ENCODE measurements around the gene MRPL50. TPM values are rescaled to one million over a fixed set of nuclear protein-coding genes. Genes with fewer than 3 reads are reported as not detected.

Gene MRPL50
- total and polyA plus RNA-seq, 9 of the 15 experiments (the other 6 are each of a cell fraction or from before 2014, with no cell fraction given): 17.5 to 107 (median 37.4) TPM

DNA sequence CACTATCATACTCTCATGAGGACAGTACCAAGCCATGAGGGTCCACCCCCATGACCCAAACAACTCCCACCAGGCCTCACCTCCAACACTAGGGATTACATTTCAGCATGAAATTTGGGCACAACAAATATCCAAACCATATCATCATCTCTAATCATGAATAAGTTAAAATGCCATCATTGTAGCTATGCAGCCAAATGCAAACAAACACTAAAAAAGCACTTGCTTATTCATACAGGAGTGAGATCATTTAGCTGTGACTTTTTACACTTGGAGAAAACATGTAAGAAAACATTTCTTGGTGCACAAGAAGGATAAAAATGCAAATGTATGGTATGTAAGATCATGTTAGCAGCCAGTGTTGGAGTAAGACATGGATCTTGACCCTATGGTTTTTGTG lies 37.8 kb downstream of the MRPL50 start:
- FAIRE-seq: no peak
- no peaks in the 10 kb centered on the region for H3K9me1 ChIP-seq (ENCODE audit: control insufficient read depth, insufficient read depth, low read length)
- ATAC-seq: no peak
- ChIA-PET CTCF (ENCODE audit: low intra/inter-chr PET ratio) (no interaction called here), POLR2A (no interaction called here)
- no peak overlapping the region for H3K9ac ChIP-seq (ENCODE audit: insufficient read depth in 1 of 2, low read depth in 2 of 2, low read length in 2 of 2)
- no peak overlapping the region for H3K27ac ChIP-seq (ENCODE audit: extremely low read depth, low read depth, low read length)
- in situ Hi-C loops (cut with MboI): no loop called here
- H3K4me2 ChIP-seq (ENCODE audit: insufficient read depth, low read length): no peak overlapping the region
- no TSS peak for BruUV-seq (replicated peaks)
- H3K36me3 ChIP-seq (ENCODE audit: control insufficient read depth, insufficient read depth, low read length): no peaks in the 10 kb centered on the region
- no peak for DNase-seq (ENCODE audit: extremely low read depth in 1 of 4, low spot score in 3 of 4)
- no peaks in the 10 kb centered on the region for H4K20me1 ChIP-seq (replicated peaks; ENCODE audit: control insufficient read depth, insufficient read depth, low read length)
- H3K79me2 ChIP-seq (ENCODE audit: control insufficient read depth, insufficient read depth, low read length): no peaks in the 10 kb centered on the region
- H3K4me1 ChIP-seq (replicated peaks in 1 of 2; ENCODE audit: control insufficient read depth in 2 of 2, insufficient read depth in 2 of 2, low read length in 2 of 2): peaks cover 6 to 28% of the 10 kb centered on the region in 2 experiments; a peak in 4 of 5 replicates
- H2AFZ ChIP-seq (ENCODE audit: low read depth, low read length): no peak overlapping the region
- intact Hi-C loops (cut with micrococcal nuclease): no loop called here
- H3K4me3 ChIP-seq: no peak overlapping the region
- no peaks in the 10 kb centered on the region for H3K27me3 ChIP-seq (ENCODE audit: control insufficient read depth in 2 of 2, insufficient read depth in 2 of 2, low read length in 2 of 2)
- no peaks in the 10 kb centered on the region; the same call in 1 of the 2 replicates for H3K9me3 ChIP-seq (replicated peaks; ENCODE audit: control insufficient read depth, insufficient read depth, low read depth, low read length)
- TF ChIP-seq E4F1 (CRISPR knock-in tag; IDR thresholded peaks at IDR 0.05; ENCODE audit: borderline replicate concordance): no peak
- no peak for TF ChIP-seq ATF7 (IDR thresholded peaks at IDR 0.05)
- no peak for TF ChIP-seq CHAMP1 (IDR thresholded peaks at IDR 0.05)

Measured in K562 (cell line).